ENCODE data around the gene PRR12.

The PRR12 gene

GRCh38 chr19:49637821-49638738 lies 47.1 kb downstream of the PRR12 start (continued):
- TF ChIP-seq BCL11A (tag by site-specific recombination; IDR thresholded peaks at IDR 0.05; ENCODE audit: low read depth): no peak
- TF ChIP-seq ZNF449 (tag by site-specific recombination; IDR thresholded peaks at IDR 0.05): no peak
- TF ChIP-seq ZNF571 (tag by site-specific recombination; IDR thresholded peaks at IDR 0.05): no peak
- no peak for TF ChIP-seq ZXDB (tag by site-specific recombination; IDR thresholded peaks at IDR 0.05)
- TF ChIP-seq ZNF555 (tag by site-specific recombination; conservative IDR thresholded peaks at IDR 0.05): no peak
- TF ChIP-seq ZNF10 (tag by site-specific recombination; IDR thresholded peaks at IDR 0.05): peak; percentile 99
- no peak for TF ChIP-seq ZNF302 (tag by site-specific recombination; IDR thresholded peaks at IDR 0.05; ENCODE audit: low read depth)
- TF ChIP-seq ZFP37 (tag by site-specific recombination; IDR thresholded peaks at IDR 0.05): no peak
- peak; percentile 93; the same call in 1 of the 2 replicates for TF ChIP-seq ZNF768 (tag by site-specific recombination; IDR thresholded peaks at IDR 0.05)
- no peak for TF ChIP-seq GLI4 (tag by site-specific recombination; IDR thresholded peaks at IDR 0.05)
- TF ChIP-seq ZNF175 (tag by site-specific recombination; IDR thresholded peaks at IDR 0.05): no peak
- TF ChIP-seq ZNF785 (tag by site-specific recombination; IDR thresholded peaks at IDR 0.05): no peak
- TF ChIP-seq ZNF76 (tag by site-specific recombination; IDR thresholded peaks at IDR 0.05; ENCODE audit: borderline replicate concordance, low read depth): no peak
- TF ChIP-seq ZNF311 (tag by site-specific recombination; IDR thresholded peaks at IDR 0.05; ENCODE audit: borderline replicate concordance): no peak
- no peak for TF ChIP-seq ZNF214 (tag by site-specific recombination; IDR thresholded peaks at IDR 0.05; ENCODE audit: borderline replicate concordance)
- TF ChIP-seq, protein P1, sequence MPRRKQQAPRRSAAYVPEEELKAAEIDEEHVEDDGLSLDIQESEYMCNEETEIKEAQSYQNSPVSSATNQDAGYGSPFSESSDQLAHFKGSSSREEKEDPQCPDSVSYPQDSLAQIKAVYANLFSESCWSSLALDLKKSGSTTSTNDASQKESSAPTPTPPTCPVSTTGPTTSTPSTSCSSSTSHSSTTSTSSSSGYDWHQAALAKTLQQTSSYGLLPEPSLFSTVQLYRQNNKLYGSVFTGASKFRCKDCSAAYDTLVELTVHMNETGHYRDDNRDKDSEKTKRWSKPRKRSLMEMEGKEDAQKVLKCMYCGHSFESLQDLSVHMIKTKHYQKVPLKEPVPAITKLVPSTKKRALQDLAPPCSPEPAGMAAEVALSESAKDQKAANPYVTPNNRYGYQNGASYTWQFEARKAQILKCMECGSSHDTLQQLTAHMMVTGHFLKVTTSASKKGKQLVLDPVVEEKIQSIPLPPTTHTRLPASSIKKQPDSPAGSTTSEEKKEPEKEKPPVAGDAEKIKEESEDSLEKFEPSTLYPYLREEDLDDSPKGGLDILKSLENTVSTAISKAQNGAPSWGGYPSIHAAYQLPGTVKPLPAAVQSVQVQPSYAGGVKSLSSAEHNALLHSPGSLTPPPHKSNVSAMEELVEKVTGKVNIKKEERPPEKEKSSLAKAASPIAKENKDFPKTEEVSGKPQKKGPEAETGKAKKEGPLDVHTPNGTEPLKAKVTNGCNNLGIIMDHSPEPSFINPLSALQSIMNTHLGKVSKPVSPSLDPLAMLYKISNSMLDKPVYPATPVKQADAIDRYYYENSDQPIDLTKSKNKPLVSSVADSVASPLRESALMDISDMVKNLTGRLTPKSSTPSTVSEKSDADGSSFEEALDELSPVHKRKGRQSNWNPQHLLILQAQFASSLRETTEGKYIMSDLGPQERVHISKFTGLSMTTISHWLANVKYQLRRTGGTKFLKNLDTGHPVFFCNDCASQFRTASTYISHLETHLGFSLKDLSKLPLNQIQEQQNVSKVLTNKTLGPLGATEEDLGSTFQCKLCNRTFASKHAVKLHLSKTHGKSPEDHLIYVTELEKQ (tag by site-specific recombination; IDR thresholded peaks at IDR 0.05; ENCODE audit: borderline replicate concordance): no peak
- TF ChIP-seq, protein P2, sequence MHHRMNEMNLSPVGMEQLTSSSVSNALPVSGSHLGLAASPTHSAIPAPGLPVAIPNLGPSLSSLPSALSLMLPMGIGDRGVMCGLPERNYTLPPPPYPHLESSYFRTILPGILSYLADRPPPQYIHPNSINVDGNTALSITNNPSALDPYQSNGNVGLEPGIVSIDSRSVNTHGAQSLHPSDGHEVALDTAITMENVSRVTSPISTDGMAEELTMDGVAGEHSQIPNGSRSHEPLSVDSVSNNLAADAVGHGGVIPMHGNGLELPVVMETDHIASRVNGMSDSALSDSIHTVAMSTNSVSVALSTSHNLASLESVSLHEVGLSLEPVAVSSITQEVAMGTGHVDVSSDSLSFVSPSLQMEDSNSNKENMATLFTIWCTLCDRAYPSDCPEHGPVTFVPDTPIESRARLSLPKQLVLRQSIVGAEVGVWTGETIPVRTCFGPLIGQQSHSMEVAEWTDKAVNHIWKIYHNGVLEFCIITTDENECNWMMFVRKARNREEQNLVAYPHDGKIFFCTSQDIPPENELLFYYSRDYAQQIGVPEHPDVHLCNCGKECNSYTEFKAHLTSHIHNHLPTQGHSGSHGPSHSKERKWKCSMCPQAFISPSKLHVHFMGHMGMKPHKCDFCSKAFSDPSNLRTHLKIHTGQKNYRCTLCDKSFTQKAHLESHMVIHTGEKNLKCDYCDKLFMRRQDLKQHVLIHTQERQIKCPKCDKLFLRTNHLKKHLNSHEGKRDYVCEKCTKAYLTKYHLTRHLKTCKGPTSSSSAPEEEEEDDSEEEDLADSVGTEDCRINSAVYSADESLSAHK (tag by site-specific recombination; IDR thresholded peaks at IDR 0.05): no peak
- no peak for TF ChIP-seq ZNF174 (tag by site-specific recombination; IDR thresholded peaks at IDR 0.05)
- no peak for TF ChIP-seq REST (tag by site-specific recombination; IDR thresholded peaks at IDR 0.05)
- TF ChIP-seq, protein P3, sequence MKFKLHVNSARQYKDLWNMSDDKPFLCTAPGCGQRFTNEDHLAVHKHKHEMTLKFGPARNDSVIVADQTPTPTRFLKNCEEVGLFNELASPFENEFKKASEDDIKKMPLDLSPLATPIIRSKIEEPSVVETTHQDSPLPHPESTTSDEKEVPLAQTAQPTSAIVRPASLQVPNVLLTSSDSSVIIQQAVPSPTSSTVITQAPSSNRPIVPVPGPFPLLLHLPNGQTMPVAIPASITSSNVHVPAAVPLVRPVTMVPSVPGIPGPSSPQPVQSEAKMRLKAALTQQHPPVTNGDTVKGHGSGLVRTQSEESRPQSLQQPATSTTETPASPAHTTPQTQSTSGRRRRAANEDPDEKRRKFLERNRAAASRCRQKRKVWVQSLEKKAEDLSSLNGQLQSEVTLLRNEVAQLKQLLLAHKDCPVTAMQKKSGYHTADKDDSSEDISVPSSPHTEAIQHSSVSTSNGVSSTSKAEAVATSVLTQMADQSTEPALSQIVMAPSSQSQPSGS (tag by site-specific recombination; IDR thresholded peaks at IDR 0.05; ENCODE audit: low read depth): no peak
- TF ChIP-seq ZSCAN5A (tag by site-specific recombination; IDR thresholded peaks at IDR 0.05): no peak
- TF ChIP-seq ZNF23 (tag by site-specific recombination; IDR thresholded peaks at IDR 0.05; ENCODE audit: borderline replicate concordance): no peak
- no peak for TF ChIP-seq ZNF654 (tag by site-specific recombination; IDR thresholded peaks at IDR 0.05; ENCODE audit: low read depth)
- TF ChIP-seq ZNF48 (tag by site-specific recombination; IDR thresholded peaks at IDR 0.05): no peak
- no peak for TF ChIP-seq FEZF1 (tag by site-specific recombination; IDR thresholded peaks at IDR 0.05)

Data from HEK293 (cell line).